Body of pancreas (tissue), 4 donors: ENCODE results near the gene ANKRD44.

ENCODE experiments used
- CTCF ChIP-seq, 7 experiments: fragments of 450-650 bp in 4 of 7; fragments of 200-600 bp in 3 of 7; sonication (generic) in 3 of 7; IDR thresholded peaks; one replicate each; pipeline ENCODE4 v1.5.1; 2016 to 2019; ENCODE audit warnings: antibody characterized with exemption in 7 of 7
- POLR2A ChIP-seq, 3 donors: fragments of 450-650 bp; IDR thresholded peaks; one replicate each; pipeline ENCODE4 v1.6.1; 2016; ENCODE audit warnings: antibody characterized with exemption in 3 of 3, mild to moderate bottlenecking in 2 of 3

- TF ChIP-seq CTCF (IDR thresholded peaks at IDR 0.05): no peak
- TF ChIP-seq POLR2A (IDR thresholded peaks at IDR 0.05): no peak
These were observed 35.3 kb upstream of the ANKRD44 start for GRCh38 chr2:197345846-197346370.
